K562 (cell line): Measurements from ENCODE around the gene NHSL2.

Source experiments
- BMI1 ChIP-seq: fragments of 150-350 bp; IDR thresholded peaks from 2 replicates; pipeline ENCODE4 v1.6.1; 2014; ENCODE audit warnings: low read length
- EZH2 ChIP-seq: IDR thresholded peaks from 2 replicates; pipeline ENCODE4 v1.6.1; 2012; ENCODE audit warnings: low read depth, mild to moderate bottlenecking, inconsistent platforms, low read length, borderline replicate concordance
- RAD21 ChIP-seq, 2 experiments: fragments of 250-450 bp in 1 of 2; fragments of 450-650 bp in 1 of 2; sonication (Bioruptor Pico) in 1 of 2; formaldehyde crosslinking in 1 of 2; IDR thresholded peaks in 1 of 2; conservative IDR thresholded peaks in 1 of 2; 2 replicates each; pipeline versions ENCODE4 v1.4.0 to v1.8.0; 2020 to 2022; ENCODE audit warnings: mild to moderate bottlenecking in 2 of 2, moderate library complexity in 1 of 2
- ZNF282 ChIP-seq: sonication (generic); formaldehyde crosslinking; IDR thresholded peaks from 2 replicates; pipeline ENCODE4 v1.8.1; 2023; ENCODE audit warnings: missing genetic modification reagents
- TF ChIP-seq, protein P1 (sequence below), 2 experiments: fragments of 450-650 bp; IDR thresholded peaks; 2 replicates each; pipeline ENCODE4 v1.6.1; 2018; ENCODE audit warnings: mild to moderate bottlenecking in 2 of 2, low read depth in 1 of 2; ENCODE audit not compliant: partially characterized antibody in 2 of 2

DNA sequence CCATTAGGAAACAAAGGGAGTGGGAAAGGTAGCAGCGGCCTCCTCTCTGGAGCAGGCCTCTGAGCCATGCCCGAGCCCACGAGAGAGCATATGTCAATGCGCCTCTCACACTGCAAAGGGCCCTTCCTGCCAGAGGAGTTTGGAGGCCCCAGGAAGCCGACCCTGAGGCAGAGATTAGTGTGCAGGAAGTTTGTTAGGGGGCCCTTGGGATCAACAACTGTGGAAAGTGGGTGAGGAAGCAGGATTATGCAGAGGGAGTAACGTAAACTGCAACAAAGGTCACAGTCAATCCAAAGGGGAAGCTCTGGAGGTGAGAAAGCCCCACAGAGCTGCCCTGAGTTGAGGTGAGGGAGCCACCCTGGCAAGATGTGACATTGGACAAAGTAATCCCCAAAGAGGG is 203.7 kb downstream of the NHSL2 start:
- TF ChIP-seq, protein P1, sequence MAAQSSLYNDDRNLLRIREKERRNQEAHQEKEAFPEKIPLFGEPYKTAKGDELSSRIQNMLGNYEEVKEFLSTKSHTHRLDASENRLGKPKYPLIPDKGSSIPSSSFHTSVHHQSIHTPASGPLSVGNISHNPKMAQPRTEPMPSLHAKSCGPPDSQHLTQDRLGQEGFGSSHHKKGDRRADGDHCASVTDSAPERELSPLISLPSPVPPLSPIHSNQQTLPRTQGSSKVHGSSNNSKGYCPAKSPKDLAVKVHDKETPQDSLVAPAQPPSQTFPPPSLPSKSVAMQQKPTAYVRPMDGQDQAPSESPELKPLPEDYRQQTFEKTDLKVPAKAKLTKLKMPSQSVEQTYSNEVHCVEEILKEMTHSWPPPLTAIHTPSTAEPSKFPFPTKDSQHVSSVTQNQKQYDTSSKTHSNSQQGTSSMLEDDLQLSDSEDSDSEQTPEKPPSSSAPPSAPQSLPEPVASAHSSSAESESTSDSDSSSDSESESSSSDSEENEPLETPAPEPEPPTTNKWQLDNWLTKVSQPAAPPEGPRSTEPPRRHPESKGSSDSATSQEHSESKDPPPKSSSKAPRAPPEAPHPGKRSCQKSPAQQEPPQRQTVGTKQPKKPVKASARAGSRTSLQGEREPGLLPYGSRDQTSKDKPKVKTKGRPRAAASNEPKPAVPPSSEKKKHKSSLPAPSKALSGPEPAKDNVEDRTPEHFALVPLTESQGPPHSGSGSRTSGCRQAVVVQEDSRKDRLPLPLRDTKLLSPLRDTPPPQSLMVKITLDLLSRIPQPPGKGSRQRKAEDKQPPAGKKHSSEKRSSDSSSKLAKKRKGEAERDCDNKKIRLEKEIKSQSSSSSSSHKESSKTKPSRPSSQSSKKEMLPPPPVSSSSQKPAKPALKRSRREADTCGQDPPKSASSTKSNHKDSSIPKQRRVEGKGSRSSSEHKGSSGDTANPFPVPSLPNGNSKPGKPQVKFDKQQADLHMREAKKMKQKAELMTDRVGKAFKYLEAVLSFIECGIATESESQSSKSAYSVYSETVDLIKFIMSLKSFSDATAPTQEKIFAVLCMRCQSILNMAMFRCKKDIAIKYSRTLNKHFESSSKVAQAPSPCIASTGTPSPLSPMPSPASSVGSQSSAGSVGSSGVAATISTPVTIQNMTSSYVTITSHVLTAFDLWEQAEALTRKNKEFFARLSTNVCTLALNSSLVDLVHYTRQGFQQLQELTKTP (IDR thresholded peaks at IDR 0.05; ENCODE audit: low read depth in 1 of 2, partially characterized antibody in 2 of 2), result no peak
- TF ChIP-seq ZNF282 (CRISPR knock-in tag) (no peak), EZH2 (no peak), RAD21 (CRISPR knock-in tag; conservative IDR thresholded peaks at IDR 0.05 in 1 of 2, IDR thresholded peaks at IDR 0.05 in 1 of 2) (no peak), BMI1 (no peak)
